HG03103 (cell line): Measurements from ENCODE around the gene HECW1.
"Not testable (repeated sequence)": the region's sequence is repeated elsewhere in the genome, so short reads cannot be mapped to it uniquely, and the experiment has no call there.

Source experiments
- ATAC-seq: cut with Tn5 transposase; IDR thresholded peaks from one replicate; pipeline ENCODE4 v1.9.1; 2021; ENCODE audit warnings: low read depth; ENCODE audit not compliant: unreplicated experiment

Gene HECW1

DNA sequence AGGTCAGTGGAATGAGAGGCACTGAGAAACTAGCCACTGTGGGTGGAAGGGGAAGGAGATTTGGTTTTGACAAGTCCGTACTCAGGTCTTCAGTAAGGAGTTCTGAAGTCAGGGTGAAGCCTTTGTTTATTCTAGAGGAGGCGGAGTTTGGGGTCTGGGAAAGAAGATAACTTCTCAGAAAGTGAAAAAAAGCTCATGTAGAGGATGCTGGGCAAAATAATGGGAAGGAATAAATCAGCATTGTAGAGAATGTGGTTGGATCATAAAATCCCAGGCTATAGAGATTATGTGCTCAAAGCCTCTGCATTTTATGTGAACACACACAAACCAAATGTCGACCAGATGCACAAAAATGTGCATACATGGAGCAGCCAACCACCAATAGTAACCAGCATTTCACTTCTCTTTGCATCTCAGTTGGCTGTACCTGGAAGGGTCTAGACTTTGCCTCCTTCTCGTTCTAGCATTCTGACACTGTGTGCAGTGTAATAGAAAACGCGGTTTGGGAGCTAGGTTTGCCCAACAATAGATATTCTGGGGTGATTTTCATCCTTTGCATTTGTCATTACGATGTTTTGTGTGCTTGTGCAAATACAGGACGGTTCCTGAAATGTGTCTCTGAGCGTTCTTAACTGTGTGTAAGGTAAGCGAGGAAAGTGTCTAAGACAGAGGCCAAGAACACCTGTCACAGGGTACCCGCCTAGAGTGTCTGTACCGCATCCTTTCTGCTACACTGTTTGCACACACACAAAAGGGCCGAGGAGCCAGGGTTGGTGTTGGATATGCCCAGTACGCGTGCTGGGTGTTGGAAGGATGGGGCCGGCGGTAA is 603 bp upstream of the HECW1 start:
- ATAC-seq, result no peak

DNA sequence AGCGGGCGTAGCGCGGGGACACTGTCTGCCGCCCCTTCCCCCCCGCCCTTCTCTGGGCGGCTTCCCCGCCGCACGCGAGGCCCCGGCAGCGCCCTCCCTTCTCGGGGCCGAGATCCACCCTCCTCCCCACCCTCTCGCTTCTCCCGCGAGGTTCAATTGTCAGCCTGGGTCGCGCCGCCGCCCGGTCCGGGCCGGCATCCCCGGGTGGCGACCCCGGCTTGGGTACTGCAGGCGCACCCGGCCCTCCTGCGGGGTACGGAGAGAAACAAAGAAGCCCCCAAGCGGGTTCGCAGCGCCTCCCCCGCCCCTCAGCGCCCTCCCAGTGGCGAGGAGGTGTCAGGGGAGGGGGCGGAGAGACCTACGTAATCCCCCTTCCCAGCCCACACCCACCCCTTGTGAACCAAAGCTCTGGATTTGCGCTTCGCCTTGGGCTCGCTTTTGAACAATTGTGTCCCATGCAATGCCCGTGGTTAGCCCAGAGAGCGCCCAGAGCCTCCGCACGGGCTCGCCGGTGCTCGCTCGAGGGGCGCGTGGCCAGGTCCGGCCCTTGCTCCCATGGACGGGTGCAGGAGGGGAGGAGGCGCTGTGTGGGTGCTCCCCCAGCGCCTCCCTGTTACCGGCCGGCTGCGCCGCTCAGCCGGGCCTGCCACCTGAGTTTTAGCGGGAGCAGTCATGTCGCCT is 634 bp downstream of the HECW1 start:
- no peak for ATAC-seq

DNA sequence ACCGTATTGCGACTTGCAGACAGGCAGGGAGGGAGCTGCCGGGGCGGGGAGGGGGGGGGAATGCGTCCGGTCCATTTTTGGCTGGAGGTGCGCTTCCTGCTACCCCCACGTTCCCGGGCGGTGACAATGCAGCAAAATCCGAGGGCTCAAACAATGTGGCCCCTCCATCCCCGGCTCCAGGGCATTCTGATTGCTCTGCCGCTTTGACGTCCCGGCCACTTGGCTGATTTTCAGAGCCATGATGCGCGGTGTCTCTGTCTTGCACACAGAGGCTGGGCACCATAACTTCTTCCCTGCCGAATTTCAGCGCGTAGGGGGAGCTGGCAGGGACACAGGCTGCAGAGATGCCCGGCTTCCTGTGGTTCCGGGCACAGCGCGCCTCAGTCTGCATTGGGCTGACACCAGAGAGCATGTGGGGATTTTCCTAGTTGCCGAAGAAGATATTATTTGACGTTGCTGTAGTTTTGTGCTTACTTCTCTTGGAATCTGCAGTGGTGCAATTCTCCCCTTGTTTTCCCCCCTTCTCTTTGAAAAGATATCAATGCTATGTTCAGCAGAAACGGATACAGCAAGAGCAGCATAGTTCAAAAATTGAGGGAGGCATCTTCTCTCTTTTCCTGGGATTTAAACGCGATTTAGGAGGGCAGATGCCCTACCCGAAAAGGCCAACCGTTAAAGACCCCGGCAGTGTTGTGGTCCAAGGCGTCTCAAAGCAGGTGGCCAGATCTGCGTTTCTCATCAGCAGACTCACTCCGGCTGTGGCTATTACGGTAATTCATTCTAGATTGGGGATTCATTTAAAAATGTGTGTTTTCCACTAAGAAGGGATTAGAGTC is 1.4 kb downstream of the HECW1 start:
- no peak for ATAC-seq

DNA sequence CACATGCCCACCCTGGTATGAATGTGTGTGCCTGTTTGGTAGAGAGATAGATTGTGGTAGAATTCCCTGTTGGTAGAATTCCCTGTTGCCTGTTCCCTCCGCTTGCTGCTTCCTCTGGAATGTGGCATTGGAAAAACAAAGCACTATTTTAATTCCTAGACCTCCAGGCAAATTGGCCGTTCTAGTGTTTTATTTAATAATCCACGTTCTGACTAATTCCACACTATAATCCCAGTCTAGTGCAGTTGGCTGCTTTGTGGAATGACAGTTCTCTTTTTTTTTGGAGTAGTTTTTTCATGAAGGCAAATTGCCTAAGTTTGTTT is 2.0 kb downstream of the HECW1 start:
- ATAC-seq, result no peak

DNA sequence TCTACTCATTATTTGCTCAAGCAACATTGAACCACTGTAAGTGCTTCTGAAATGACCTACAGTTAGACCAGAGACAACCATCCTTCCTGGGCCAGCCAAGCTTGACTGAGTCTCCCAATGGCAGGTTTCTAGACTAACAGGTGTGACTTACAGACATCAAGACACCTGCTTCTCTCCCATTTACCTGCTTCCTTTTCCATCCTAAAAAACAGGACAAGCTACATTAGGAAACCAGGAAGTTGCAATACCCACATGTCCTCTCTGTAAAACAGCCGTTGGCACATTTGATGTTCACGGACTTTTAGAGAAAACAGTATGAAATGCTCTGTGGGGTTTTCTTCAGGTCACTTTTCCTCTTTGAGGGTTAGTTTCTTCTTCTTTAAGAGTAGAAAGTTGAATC is 4.0 kb downstream of the HECW1 start:
- no peak for ATAC-seq

DNA sequence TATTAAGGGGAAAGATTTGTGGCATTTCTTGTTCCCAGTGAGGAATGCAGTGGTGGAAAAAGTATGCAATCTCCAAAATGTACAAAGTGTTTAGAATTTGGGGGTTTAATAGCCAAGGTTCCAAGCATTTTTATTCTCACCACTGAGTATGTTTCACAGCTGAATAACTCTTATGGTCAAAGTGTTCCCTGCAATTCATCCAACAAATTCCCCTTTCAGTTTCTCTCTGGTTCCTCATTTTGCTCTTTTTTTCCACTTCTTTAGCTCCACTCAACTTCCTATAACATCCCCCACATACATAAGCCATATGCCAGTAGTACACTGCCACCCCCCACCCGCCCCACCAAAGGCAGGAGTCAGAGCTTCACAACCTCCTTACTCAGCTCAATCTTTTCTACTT is 4.6 kb downstream of the HECW1 start:
- no peak for ATAC-seq

DNA sequence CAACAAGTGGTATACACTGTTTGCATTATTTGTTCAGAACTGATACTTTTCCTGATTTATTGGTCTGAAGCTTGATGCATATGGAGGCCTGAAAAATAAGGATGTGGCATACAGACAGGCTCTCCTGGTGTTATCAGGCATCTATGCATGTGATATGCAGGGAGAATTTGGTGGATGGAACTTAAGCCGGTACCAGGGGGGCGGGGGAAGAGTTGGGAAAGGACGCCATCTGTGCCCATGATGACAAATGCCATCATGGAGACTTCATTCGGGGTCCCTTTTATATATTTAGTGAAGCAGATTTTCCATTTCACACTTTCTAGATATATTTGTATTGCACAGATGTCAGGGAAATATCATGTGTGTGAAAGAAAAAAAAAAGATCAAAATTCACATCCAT is 5.4 kb downstream of the HECW1 start:
- no peak for ATAC-seq

DNA sequence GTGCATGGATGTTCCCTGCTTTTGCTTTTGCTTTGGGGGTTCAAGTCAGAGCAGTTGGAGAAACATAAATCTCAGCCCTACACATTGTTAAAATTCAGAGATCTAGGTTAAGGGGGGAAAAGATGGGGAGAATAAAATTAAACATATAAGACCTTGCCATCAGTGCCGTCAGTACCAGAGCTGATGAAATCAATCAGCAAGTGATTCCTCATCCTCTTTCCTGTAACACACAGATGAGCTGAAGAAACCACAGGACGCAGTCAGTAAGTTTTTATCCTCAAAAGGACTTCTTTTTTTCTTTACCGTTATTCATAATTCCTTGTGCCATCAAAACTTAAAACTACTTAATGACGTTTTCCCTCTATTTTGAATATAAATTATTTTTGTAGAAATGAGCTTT is 5.9 kb downstream of the HECW1 start:
- ATAC-seq, result no peak

DNA sequence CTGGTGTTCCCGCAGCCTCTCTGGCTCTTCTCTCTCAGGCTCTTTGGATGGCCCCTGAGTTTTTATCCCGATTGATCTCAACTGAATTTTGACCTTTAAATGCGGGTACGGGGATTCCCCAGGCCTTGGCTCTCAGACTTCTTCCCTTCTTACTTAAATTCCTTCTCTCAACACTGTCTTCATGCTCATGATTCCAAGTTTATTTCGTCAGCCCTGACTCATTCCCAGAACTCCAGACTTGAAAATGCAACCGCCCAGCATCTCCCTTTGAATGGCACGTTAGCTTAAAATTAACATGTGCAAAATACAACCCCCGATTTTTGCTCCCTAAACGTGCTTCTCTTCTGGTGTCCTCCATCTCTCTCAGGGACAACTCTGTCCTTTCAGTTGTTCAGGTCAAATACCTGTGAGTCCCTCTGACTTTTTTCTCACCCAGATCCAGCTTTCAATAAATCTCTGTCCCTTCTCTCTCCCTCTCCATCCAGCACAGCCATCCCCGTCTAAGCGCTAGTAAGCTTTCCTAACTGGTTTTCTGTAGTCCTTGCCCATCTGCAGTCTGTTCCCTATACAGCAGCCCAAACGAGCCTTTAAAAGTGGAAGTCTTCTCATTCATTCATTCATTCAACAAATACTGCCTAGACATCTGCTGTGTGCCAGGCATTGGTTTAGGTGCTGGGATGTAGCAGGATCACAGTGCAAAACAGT is 7.1 kb downstream of the HECW1 start:
- ATAC-seq, result no peak

DNA sequence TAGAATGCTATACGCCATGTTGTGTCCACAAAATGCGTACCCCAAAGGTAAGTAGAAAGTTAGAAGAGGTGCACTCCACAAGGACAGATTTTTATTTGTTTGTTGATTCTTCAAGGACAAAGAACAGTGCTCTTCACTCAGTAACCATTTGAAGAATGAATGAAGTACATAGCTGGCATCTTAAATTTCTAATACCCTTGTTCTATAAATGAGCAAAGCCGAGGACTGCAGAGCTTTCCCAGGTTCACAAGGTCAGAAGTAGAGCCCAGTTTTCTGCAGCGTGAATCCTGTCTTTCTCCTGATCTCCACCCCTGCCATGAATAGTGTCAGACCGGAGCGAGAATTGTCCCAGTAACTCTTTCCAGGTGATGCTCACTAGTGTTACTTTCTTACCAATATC is 9.5 kb downstream of the HECW1 start:
- no peak for ATAC-seq

DNA sequence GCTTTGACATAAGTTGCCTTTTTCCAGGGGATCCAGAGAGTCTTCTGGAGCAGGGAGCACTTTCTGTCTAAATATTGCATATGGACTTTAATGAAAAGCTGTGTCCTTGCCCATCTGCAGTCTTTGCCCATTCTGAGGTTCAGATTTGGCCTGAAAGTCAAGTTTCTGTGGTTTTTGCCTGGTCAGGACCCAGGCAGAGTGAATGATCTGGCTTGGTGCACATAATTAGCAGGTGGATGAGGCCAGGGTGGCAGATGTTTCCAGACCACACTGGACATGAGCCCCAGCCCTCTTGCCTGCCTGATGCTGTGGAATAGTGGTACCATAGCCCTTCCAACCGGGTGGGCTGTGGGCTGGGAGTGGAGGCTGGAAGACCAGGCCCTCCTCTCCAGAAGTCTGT is 11.0 kb downstream of the HECW1 start:
- ATAC-seq, result no peak

DNA sequence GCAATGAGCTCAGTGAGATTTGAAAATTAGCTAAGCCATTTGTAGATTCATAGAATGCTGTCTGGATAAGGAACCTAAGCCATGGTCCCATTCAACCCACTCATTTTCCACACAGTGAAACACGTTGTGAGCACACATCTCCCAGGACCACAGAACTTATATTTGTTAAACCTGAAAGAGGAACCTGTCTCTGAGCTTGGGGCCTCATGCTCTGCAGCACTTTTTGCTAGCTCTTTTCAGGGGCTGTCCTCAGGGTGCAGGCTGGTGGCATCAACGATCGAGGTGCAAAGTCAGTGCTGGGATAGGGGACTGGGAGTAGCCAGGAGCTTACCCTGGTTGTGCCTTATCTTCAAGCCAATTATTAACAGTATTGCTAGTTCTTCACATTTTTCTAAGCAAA is 11.9 kb downstream of the HECW1 start:
- no peak for ATAC-seq

DNA sequence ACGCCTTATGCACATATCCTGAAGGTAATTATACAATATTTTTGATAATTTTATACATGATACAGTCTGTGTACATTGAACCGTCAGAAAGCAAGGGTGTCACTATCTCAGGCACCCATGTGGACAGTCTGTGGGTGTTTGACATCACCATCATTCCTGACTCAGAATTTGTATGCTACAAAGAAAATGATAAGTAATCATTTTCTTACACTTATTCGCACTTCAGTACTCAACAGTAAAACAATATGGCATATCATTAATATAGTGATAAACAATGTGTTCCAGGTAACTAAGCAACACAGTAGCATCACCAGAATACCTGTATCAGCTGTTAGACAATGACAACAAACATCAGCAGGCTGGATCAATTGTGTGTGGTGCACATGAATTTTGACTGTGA is 17.9 kb downstream of the HECW1 start:
- ATAC-seq, result no peak

DNA sequence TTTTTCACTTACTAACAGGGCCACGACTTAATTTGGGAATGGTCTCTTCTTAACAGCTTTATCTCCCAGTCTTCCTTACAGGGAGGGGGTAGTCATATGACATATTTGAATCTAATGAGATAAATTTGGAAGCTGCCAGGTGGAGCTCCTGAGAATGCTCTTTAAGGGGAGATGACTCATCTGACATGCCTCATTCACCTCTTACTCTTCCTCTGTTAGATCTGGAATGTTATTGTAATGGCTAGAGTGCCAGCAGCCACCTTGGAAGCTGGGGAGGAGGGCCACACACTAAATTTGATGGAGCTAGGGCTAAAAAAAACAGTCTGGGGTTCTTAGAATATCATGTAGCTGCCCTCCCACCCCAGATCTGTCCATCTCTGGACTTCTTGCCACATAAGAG is 22.7 kb downstream of the HECW1 start:
- ATAC-seq, result no peak

DNA sequence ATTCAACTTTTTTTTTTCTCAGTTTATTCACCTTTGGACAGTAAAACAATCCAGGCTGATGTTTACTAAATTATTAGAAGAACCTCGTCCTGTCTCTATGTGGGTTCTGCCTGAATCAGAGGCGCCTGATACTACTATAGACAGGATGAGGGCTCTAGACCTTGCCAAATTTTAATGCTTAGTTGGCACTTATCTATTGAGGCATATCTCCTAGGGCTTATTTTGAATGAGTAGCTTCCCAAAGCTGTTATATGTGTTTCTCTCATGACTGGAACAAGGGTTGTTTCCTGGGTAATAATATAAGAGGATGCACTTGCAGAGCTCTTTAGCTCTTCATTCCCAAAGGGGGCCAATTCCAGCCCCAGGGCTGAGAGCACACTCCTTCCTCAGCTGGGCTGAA is 23.6 kb downstream of the HECW1 start:
- ATAC-seq, result no peak

DNA sequence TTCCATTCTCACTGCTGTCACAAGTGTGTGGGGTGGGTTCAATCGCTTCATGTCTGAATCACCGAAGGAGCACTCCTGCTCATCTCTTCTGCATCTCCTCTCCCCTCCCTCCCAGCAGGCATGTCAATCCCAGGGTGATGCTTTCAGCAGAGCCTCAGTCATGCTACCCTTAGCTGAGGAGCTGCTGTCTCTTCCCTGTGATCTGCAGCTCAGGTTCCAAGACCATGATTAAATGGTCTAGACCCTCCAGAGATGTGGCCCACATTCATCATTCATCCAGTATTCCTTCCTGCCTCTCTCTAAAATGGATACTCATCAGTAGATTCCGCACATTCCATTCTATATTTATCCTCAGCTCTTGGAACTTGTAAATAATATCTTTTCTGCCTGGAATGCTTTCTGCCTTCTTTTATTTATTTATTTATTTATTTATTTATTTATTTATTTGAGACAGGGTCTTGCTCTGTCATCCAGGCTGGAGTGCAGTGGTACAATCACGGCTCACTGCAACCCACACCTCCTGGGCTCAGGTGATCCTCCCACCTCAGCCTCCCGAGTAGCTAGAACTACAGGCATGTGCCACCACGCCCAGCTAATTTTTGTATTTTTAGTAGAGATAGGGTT is 24.8 kb downstream of the HECW1 start:
- not testable (repeated sequence) for ATAC-seq

DNA sequence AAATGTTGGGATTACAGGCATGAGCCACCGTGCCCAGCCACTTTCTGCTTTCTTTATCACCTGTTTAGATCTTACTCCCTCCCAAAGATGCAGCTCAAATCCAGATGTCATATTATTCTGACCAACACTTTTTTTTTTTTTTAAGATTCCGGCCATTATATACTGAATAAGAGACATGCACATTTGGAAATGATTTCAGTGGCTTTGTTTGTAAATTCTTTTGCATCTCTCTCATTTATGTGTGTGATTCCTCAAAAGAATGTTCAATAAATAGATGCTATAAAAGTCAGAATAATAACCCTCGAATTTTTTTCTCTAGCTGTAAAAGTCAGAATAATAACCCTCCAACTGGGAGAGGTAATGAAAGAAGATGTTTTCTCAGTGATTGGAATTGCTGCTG is 25.4 kb downstream of the HECW1 start:
- ATAC-seq, result no peak

DNA sequence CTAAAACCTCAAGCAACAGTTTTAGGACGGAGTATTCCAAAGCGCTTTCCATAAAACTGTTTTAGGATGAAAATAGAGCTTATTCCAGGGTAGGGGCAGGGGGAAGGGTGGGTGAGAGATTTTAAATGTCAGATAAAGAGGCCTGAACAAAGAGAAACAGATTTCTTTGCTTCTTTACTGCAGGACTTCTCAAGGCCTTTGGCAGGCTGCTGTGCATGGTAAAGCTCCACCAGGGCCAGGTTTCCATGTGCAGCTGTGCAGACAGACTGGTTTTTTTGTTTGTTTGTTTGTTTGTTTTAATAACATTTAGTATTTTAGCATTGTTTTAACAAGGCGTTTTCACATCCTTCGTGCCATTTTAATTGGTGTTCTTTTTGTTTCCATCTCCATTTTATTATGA is 26.3 kb downstream of the HECW1 start:
- ATAC-seq, result no peak

DNA sequence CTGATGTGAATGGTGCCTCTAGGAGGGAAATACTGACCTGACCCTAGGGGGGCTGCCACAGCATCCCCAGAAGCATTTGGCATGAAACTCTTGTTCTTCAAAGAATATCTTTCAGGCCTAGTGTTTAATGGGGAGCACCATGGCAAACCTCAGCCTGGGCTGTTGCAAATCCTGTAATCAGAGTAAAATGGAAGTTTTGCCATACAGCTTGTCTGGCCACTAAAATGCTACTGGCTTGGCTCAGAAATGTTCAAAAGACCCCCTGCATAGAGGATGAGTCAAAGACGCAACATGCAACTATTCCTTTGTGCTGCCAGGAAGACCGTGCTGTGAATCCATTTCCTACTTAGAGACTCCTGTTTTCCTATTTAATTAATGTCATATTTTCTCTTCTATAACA is 26.7 kb downstream of the HECW1 start:
- no peak for ATAC-seq

DNA sequence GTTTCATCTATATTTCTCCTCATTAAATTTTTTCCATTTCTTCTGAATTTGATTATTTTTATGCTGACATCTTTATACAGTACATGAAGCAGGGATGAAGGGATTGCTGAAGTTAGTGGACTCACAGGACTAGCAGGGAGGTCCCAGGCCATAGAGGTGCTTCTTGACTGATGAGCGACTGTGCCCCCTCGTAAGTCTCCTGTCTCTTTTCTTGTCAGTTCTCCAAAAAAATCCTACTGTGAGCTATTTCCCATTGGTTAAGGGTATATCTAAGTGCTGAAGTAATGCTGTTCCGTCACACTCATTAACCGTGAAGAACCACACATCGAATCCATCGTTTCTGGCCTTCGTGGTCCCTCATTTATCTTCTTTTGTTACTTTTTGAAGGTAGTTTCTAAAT is 27.7 kb downstream of the HECW1 start:
- no peak for ATAC-seq

DNA sequence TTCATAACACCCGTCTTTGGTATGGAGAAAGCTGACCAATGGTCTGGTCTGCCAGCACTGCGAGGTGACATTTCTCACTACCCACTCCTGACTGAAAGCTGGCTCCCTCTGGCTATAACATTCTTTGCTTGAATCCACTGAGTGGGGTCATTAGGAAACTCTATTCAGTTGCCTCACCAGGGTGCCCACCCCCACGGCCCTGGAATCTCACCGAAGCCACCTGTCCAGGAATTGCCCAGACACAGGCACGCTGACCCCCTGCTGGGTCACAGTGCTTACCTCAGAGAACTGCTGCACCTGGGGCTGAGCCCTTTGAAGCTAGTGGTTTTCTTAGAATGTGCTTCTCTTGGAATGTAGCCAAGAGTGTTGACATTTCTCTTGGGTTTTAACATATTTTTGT is 28.6 kb downstream of the HECW1 start:
- no peak for ATAC-seq
